ENCODE data around the gene C1QTNF2.
A peak's percentile ranks its signal among the peaks of the same experiment; 100 is the strongest.
"Not testable (repeated sequence)": the region's sequence is repeated elsewhere in the genome, so short reads cannot be mapped to it uniquely, and the experiment has no call there.

Gene C1QTNF2

GRCh38 chr5:160370713-160371034 is 248 bp upstream of the C1QTNF2 start:
- DNase-seq, result no peak

- no peak for DNase-seq
These were observed 2.5 kb downstream of the C1QTNF2 start for GRCh38 chr5:160367885-160368284.

GRCh38 chr5:160367261-160367660 is 3.2 kb downstream of the C1QTNF2 start:
- DNase-seq, result no peak

GRCh38 chr5:160366230-160366629 is 4.2 kb downstream of the C1QTNF2 start:
- no peak for DNase-seq

- no peak for DNase-seq
These were observed 6.6 kb downstream of the C1QTNF2 start for GRCh38 chr5:160363660-160364395.

GRCh38 chr5:160363211-160363610 is 7.2 kb downstream of the C1QTNF2 start:
- DNase-seq, result no peak

- DNase-seq, result no peak
These were observed 8.7 kb downstream of the C1QTNF2 start for GRCh38 chr5:160361624-160362228.

GRCh38 chr5:160360310-160360709 is 10.1 kb downstream of the C1QTNF2 start:
- no peak for DNase-seq

GRCh38 chr5:160359816-160360215 is 10.6 kb downstream of the C1QTNF2 start:
- DNase-seq, result no peak

- DNase-seq, result no peak
These were observed 11.2 kb downstream of the C1QTNF2 start for GRCh38 chr5:160359242-160359641.

- DNase-seq, result no peak
These were observed 12.5 kb downstream of the C1QTNF2 start for GRCh38 chr5:160357861-160358411.

GRCh38 chr5:160357394-160357793 is 13.0 kb downstream of the C1QTNF2 start:
- no peak for DNase-seq

- no peak for DNase-seq
These were observed 13.7 kb downstream of the C1QTNF2 start for GRCh38 chr5:160356550-160357347.

GRCh38 chr5:160354666-160355065 is 15.8 kb downstream of the C1QTNF2 start:
- DNase-seq, result no peak

GRCh38 chr5:160353379-160353778 is 17.0 kb downstream of the C1QTNF2 start:
- DNase-seq, result no peak

- DNase-seq, result peak; percentile 38
These were observed 18.1 kb downstream of the C1QTNF2 start for GRCh38 chr5:160352308-160352707.

GRCh38 chr5:160349935-160350303 is 20.5 kb downstream of the C1QTNF2 start:
- DNase-seq, result no peak

- DNase-seq, result peak; percentile 53
These were observed 21.0 kb downstream of the C1QTNF2 start for GRCh38 chr5:160349249-160349934.

- DNase-seq, result no peak
These were observed 22.3 kb downstream of the C1QTNF2 start for GRCh38 chr5:160348080-160348479.

GRCh38 chr5:160347448-160347847 is 23.0 kb downstream of the C1QTNF2 start:
- no peak for DNase-seq

GRCh38 chr5:160342413-160342941 is 27.9 kb downstream of the C1QTNF2 start:
- DNase-seq, result no peak

- no peak for DNase-seq
These were observed 29.0 kb downstream of the C1QTNF2 start for GRCh38 chr5:160341309-160341870.

GRCh38 chr5:160340513-160340912 is 29.9 kb downstream of the C1QTNF2 start:
- not testable (repeated sequence) for DNase-seq
